GM12892 (cell line): ENCODE results near the gene PPP1R12C.

ENCODE experiments used
- POLR2A ChIP-seq: IDR thresholded peaks from 2 replicates; pipeline ENCODE4 v1.6.1; 2011; ENCODE audit warnings: low read depth, low read length, control low read depth
- TAF1 ChIP-seq: IDR thresholded peaks from 2 replicates; pipeline ENCODE4 v1.6.1; 2011; ENCODE audit warnings: low read depth, mild to moderate bottlenecking, control low read depth, low read length, borderline replicate concordance

- TF ChIP-seq POLR2A (no peak), TAF1 (no peak)
Observed at GRCh38 chr19:55071129-55071502, 46.3 kb downstream of the PPP1R12C start.
